DOHH2 (cell line): ENCODE measurements around the gene ANKLE2.

Experiments used
- H3F3A ChIP-seq: fragments of 200-600 bp; sonication (generic), shearing (Covaris generic); 2 replicates; pipeline ENCODE4 v1.6.0; 2016; ENCODE audit warnings: antibody characterized with exemption, mild to moderate bottlenecking; ENCODE audit not compliant: control insufficient read depth, insufficient read depth
- H3K27ac ChIP-seq: fragments of 200-600 bp; sonication (generic); 2 replicates; pipeline ENCODE4 v1.5.1; 2014; ENCODE audit warnings: low read depth, mild to moderate bottlenecking, low read length, moderate library complexity
- H3K27me3 ChIP-seq: fragments of 200-600 bp; sonication (generic); 2 replicates; pipeline ENCODE4 v1.6.1; 2014; ENCODE audit warnings: mild to moderate bottlenecking, low read length, mixed read lengths; ENCODE audit not compliant: control insufficient read depth
- H3K36me3 ChIP-seq: fragments of 200-600 bp; sonication (generic); 2 replicates; pipeline ENCODE4 v1.6.1; 2014; ENCODE audit warnings: mild to moderate bottlenecking, low read length, moderate library complexity, mixed read lengths; ENCODE audit not compliant: control insufficient read depth
- H3K4me1 ChIP-seq: fragments of 200-600 bp; sonication (generic); 2 replicates; pipeline ENCODE4 v1.6.1; 2014; ENCODE audit warnings: mild to moderate bottlenecking, low read length, mixed read lengths; ENCODE audit not compliant: control insufficient read depth
- H3K4me2 ChIP-seq: fragments of 200-600 bp; sonication (generic); 2 replicates; pipeline ENCODE4 v1.6.0; 2014; ENCODE audit warnings: mild to moderate bottlenecking, low read length, moderate library complexity
- H3K4me3 ChIP-seq: fragments of 200-600 bp; sonication (generic); 2 replicates; pipeline ENCODE4 v1.5.1; 2014; ENCODE audit warnings: mild to moderate bottlenecking, low read length, mixed read lengths
- H3K79me2 ChIP-seq: fragments of 200-600 bp; sonication (generic); 2 replicates; pipeline ENCODE4 v1.6.1; 2014; ENCODE audit warnings: mild to moderate bottlenecking, low read length, mixed read lengths; ENCODE audit not compliant: control insufficient read depth
- H3K9me2 ChIP-seq: fragments of 200-600 bp; sonication (generic); replicated peaks from 2 replicates; pipeline ENCODE4 v1.6.1; 2014; ENCODE audit warnings: mild to moderate bottlenecking, low read length, mixed read lengths; ENCODE audit not compliant: control insufficient read depth
- H3K9me3 ChIP-seq: fragments of 200-600 bp; sonication (generic); 2 replicates; pipeline ENCODE4 v1.6.1; 2014; ENCODE audit warnings: antibody characterized with exemption, low read length, mixed read lengths; ENCODE audit not compliant: control insufficient read depth, insufficient read depth
- H4K20me1 ChIP-seq: fragments of 200-600 bp; sonication (generic); 2 replicates; pipeline ENCODE4 v1.6.0; 2014; ENCODE audit warnings: low read depth, mild to moderate bottlenecking, antibody characterized with exemption, low read length, moderate library complexity; ENCODE audit not compliant: control insufficient read depth, insufficient read depth
- EZH2phosphoT487 ChIP-seq: fragments of 200-600 bp; sonication (generic); IDR thresholded peaks from 2 replicates; pipeline ENCODE4 v1.6.1; 2017; ENCODE audit warnings: borderline replicate concordance, mild to moderate bottlenecking, antibody characterized with exemption, low read length, moderate library complexity, mixed read lengths
- TF ChIP-seq, protein P1 (sequence below): fragments of 200-600 bp; sonication (generic); IDR thresholded peaks from one replicate; pipeline ENCODE4 v1.5.1; 2014; ENCODE audit warnings: antibody characterized with exemption, mild to moderate bottlenecking, low read depth, low read length; ENCODE audit not compliant: poor library complexity, severe bottlenecking

The ANKLE2 gene

DNA sequence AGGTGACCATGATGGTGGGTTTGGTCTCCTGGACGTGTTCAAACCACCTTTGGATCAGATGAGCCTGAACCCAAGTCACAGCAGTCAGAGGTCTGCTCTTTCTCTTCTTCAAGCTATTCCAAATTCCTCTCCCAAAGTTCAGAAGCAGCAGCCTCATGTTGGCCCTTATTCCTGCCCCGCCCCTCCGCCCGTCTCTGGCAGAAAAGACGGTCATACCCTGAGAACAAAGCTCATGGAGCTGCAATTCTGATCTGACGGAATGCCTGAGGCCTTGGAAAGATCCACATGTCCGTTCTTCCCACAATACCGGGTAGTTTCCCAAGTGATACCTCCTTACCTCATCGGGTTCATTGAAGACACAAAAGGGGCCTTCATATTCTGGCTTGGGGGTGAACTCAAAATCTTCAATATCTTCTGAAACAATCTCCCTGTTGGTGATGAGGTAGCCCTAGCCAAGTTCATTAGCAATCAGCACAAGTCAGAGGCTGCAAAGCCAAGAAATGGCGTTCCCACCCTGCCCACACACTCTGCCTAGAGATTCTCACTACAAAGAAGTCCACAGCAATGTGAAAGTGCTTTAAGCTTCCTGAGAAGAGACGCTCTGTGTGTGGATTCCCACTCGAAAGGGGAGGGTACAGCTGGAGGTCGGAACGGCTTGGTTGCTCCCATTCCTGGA, 85.7 kb downstream of the ANKLE2 start:
- H3K4me2 ChIP-seq = no peak overlapping the region
- H3K9me3 ChIP-seq = no peaks in the 10 kb centered on the region
- H3F3A ChIP-seq = no peaks in the 10 kb centered on the region
- H3K9me2 ChIP-seq = no peaks in the 10 kb centered on the region
- peaks cover 3% of the 10 kb centered on the region for H4K20me1 ChIP-seq
- H3K27me3 ChIP-seq = no peaks in the 10 kb centered on the region
- H3K4me1 ChIP-seq = no peaks in the 10 kb centered on the region
- H3K36me3 ChIP-seq = peaks cover 92% of the 10 kb centered on the region
- no peak for TF ChIP-seq EZH2phosphoT487
- TF ChIP-seq, protein P1, sequence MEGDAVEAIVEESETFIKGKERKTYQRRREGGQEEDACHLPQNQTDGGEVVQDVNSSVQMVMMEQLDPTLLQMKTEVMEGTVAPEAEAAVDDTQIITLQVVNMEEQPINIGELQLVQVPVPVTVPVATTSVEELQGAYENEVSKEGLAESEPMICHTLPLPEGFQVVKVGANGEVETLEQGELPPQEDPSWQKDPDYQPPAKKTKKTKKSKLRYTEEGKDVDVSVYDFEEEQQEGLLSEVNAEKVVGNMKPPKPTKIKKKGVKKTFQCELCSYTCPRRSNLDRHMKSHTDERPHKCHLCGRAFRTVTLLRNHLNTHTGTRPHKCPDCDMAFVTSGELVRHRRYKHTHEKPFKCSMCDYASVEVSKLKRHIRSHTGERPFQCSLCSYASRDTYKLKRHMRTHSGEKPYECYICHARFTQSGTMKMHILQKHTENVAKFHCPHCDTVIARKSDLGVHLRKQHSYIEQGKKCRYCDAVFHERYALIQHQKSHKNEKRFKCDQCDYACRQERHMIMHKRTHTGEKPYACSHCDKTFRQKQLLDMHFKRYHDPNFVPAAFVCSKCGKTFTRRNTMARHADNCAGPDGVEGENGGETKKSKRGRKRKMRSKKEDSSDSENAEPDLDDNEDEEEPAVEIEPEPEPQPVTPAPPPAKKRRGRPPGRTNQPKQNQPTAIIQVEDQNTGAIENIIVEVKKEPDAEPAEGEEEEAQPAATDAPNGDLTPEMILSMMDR = no peak
- no peak overlapping the region for H3K27ac ChIP-seq
- H3K79me2 ChIP-seq = peaks cover 35% of the 10 kb centered on the region
- no peak overlapping the region for H3K4me3 ChIP-seq
